DOHH2 (cell line): Measurements from ENCODE around the gene SLC6A13.
"Not testable (repeated sequence)": the region's sequence is repeated elsewhere in the genome, so short reads cannot be mapped to it uniquely, and the experiment has no call there.

Source experiments
- H3F3A ChIP-seq: fragments of 200-600 bp; sonication (generic), shearing (Covaris generic); 2 replicates; pipeline ENCODE4 v1.6.0; 2016; ENCODE audit warnings: antibody characterized with exemption, mild to moderate bottlenecking; ENCODE audit not compliant: control insufficient read depth, insufficient read depth
- H3K27ac ChIP-seq: fragments of 200-600 bp; sonication (generic); 2 replicates; pipeline ENCODE4 v1.5.1; 2014; ENCODE audit warnings: low read depth, mild to moderate bottlenecking, low read length, moderate library complexity
- H3K27me3 ChIP-seq: fragments of 200-600 bp; sonication (generic); 2 replicates; pipeline ENCODE4 v1.6.1; 2014; ENCODE audit warnings: mild to moderate bottlenecking, low read length, mixed read lengths; ENCODE audit not compliant: control insufficient read depth
- H3K36me3 ChIP-seq: fragments of 200-600 bp; sonication (generic); 2 replicates; pipeline ENCODE4 v1.6.1; 2014; ENCODE audit warnings: mild to moderate bottlenecking, low read length, moderate library complexity, mixed read lengths; ENCODE audit not compliant: control insufficient read depth
- H3K4me1 ChIP-seq: fragments of 200-600 bp; sonication (generic); 2 replicates; pipeline ENCODE4 v1.6.1; 2014; ENCODE audit warnings: mild to moderate bottlenecking, low read length, mixed read lengths; ENCODE audit not compliant: control insufficient read depth
- H3K4me2 ChIP-seq: fragments of 200-600 bp; sonication (generic); 2 replicates; pipeline ENCODE4 v1.6.0; 2014; ENCODE audit warnings: mild to moderate bottlenecking, low read length, moderate library complexity
- H3K4me3 ChIP-seq: fragments of 200-600 bp; sonication (generic); 2 replicates; pipeline ENCODE4 v1.5.1; 2014; ENCODE audit warnings: mild to moderate bottlenecking, low read length, mixed read lengths
- H3K79me2 ChIP-seq: fragments of 200-600 bp; sonication (generic); 2 replicates; pipeline ENCODE4 v1.6.1; 2014; ENCODE audit warnings: mild to moderate bottlenecking, low read length, mixed read lengths; ENCODE audit not compliant: control insufficient read depth
- H3K9me2 ChIP-seq: fragments of 200-600 bp; sonication (generic); replicated peaks from 2 replicates; pipeline ENCODE4 v1.6.1; 2014; ENCODE audit warnings: mild to moderate bottlenecking, low read length, mixed read lengths; ENCODE audit not compliant: control insufficient read depth
- H3K9me3 ChIP-seq: fragments of 200-600 bp; sonication (generic); 2 replicates; pipeline ENCODE4 v1.6.1; 2014; ENCODE audit warnings: antibody characterized with exemption, low read length, mixed read lengths; ENCODE audit not compliant: control insufficient read depth, insufficient read depth
- H4K20me1 ChIP-seq: fragments of 200-600 bp; sonication (generic); 2 replicates; pipeline ENCODE4 v1.6.0; 2014; ENCODE audit warnings: low read depth, mild to moderate bottlenecking, antibody characterized with exemption, low read length, moderate library complexity; ENCODE audit not compliant: control insufficient read depth, insufficient read depth
- CTCF ChIP-seq: fragments of 200-600 bp; sonication (generic); IDR thresholded peaks from one replicate; pipeline ENCODE4 v1.5.1; 2014; ENCODE audit warnings: antibody characterized with exemption, mild to moderate bottlenecking, low read depth, low read length; ENCODE audit not compliant: poor library complexity, severe bottlenecking
- EZH2phosphoT487 ChIP-seq: fragments of 200-600 bp; sonication (generic); IDR thresholded peaks from 2 replicates; pipeline ENCODE4 v1.6.1; 2017; ENCODE audit warnings: borderline replicate concordance, mild to moderate bottlenecking, antibody characterized with exemption, low read length, moderate library complexity, mixed read lengths

SLC6A13 gene

GRCh38 chr12:300166-300565, 37.5 kb upstream of the SLC6A13 start:
- not testable (repeated sequence) for H3K4me1 ChIP-seq, H3F3A ChIP-seq, H3K9me2 ChIP-seq, H3K4me2 ChIP-seq, H4K20me1 ChIP-seq, H3K9me3 ChIP-seq, H3K27me3 ChIP-seq, H3K27ac ChIP-seq, H3K4me3 ChIP-seq
- peaks cover 62% of the 10 kb centered on the region for H3K36me3 ChIP-seq
- peaks cover 47% of the 10 kb centered on the region for H3K79me2 ChIP-seq

GRCh38 chr12:299511-299910, 36.9 kb upstream of the SLC6A13 start:
- H3F3A ChIP-seq, H4K20me1 ChIP-seq, H3K9me3 ChIP-seq, H3K4me3 ChIP-seq, H3K4me1 ChIP-seq, H3K27ac ChIP-seq, H3K9me2 ChIP-seq, H3K4me2 ChIP-seq, H3K27me3 ChIP-seq: not testable (repeated sequence)
- Histone ChIP-seq H3K36me3 (peaks cover 63% of the 10 kb centered on the region), H3K79me2 (peaks cover 43% of the 10 kb centered on the region)

GRCh38 chr12:298059-298458, 35.4 kb upstream of the SLC6A13 start:
- not testable (repeated sequence) for H4K20me1 ChIP-seq, H3K27me3 ChIP-seq, H3K9me2 ChIP-seq, H3K4me3 ChIP-seq, H3K4me2 ChIP-seq, H3K27ac ChIP-seq, H3K9me3 ChIP-seq, H3K4me1 ChIP-seq, H3F3A ChIP-seq
- Histone ChIP-seq H3K36me3 (peaks cover 62% of the 10 kb centered on the region), H3K79me2 (peaks cover 31% of the 10 kb centered on the region)

GRCh38 chr12:295132-295531, 32.5 kb upstream of the SLC6A13 start:
- Histone ChIP-seq H3K36me3 (peaks cover 80% of the 10 kb centered on the region), H3F3A (no peaks in the 10 kb centered on the region), H3K27ac (no peak overlapping the region), H3K9me3 (no peaks in the 10 kb centered on the region), H3K4me3 (no peak overlapping the region), H3K9me2 (no peaks in the 10 kb centered on the region), H3K79me2 (peaks cover 10% of the 10 kb centered on the region), H3K27me3 (no peaks in the 10 kb centered on the region), H3K4me1 (no peaks in the 10 kb centered on the region), H4K20me1 (no peaks in the 10 kb centered on the region), H3K4me2 (no peak overlapping the region)
- TF ChIP-seq EZH2phosphoT487 (no peak), CTCF (no peak)

- no peak overlapping the region for H3K27ac ChIP-seq
- H3K36me3 ChIP-seq = peaks cover 83% of the 10 kb centered on the region
- no peak overlapping the region for H3K4me3 ChIP-seq
- no peak overlapping the region for H3K4me2 ChIP-seq
- H4K20me1 ChIP-seq = no peaks in the 10 kb centered on the region
- H3F3A ChIP-seq = no peaks in the 10 kb centered on the region
- no peak for TF ChIP-seq EZH2phosphoT487
- TF ChIP-seq CTCF = no peak
- H3K4me1 ChIP-seq = no peaks in the 10 kb centered on the region
- H3K9me2 ChIP-seq = no peaks in the 10 kb centered on the region
- H3K27me3 ChIP-seq = no peaks in the 10 kb centered on the region
- H3K9me3 ChIP-seq = no peaks in the 10 kb centered on the region
- H3K79me2 ChIP-seq = no peaks in the 10 kb centered on the region; the same call in 1 of the 2 replicates
These were observed 30.6 kb upstream of the SLC6A13 start for GRCh38 chr12:293199-293598.
